Ascending aorta (tissue), 2 donors: ENCODE measurements around the gene GLIPR1L2. TPM values are rescaled to one million over a fixed set of nuclear protein-coding genes. Genes with fewer than 3 reads are reported as not detected.
"Not testable (repeated sequence)": the region's sequence is repeated elsewhere in the genome, so short reads cannot be mapped to it uniquely, and the experiment has no call there.

Experiments
- DNase-seq, 2 donors: peaks; one replicate each; pipeline ENCODE4 v3.0.0-alpha.2; 2019; ENCODE audit warnings: low spot score in 2 of 2
- H3K27ac ChIP-seq, 2 donors: fragments of 200-600 bp; sonication (generic); one replicate each; pipeline ENCODE4 v1.5.1; 2016 to 2017; ENCODE audit warnings: mild to moderate bottlenecking in 1 of 2
- H3K27me3 ChIP-seq: fragments of 200-600 bp; sonication (generic); one replicate; pipeline ENCODE4 v1.5.1; 2017
- H3K36me3 ChIP-seq, 2 donors: fragments of 200-600 bp; sonication (generic); one replicate each; pipeline ENCODE4 v1.5.1; 2016
- H3K4me1 ChIP-seq, 2 donors: fragments of 200-600 bp; sonication (generic); one replicate each; pipeline ENCODE4 v1.5.1; 2016 to 2017; ENCODE audit warnings: mild to moderate bottlenecking in 1 of 2
- H3K4me3 ChIP-seq, 2 donors: fragments of 200-600 bp; sonication (generic); one replicate each; pipeline ENCODE4 v1.5.1; 2016 to 2017; ENCODE audit warnings: mild to moderate bottlenecking in 1 of 2
- H3K9me3 ChIP-seq, 2 donors: fragments of 200-600 bp; sonication (generic); one replicate each; pipeline ENCODE4 v1.5.1; 2016
- intact Hi-C: fragments of 100-400 bp; cut with DNase I; formaldehyde crosslinking; loops from one replicate; pipeline ENCODE4 v1.15.1; 2023
- total RNA-seq: library from RNA; depleted of rRNA; stranded (reverse); fragments of >200 nt; gene quantifications from one replicate; pipeline ENCODE4 v1.1.0, GENCODE V29; 2016
- TF ChIP-seq, protein P1 (sequence below), 3 experiments: fragments of 200-600 bp in 2 of 3; fragments of 450-650 bp in 1 of 3; sonication (generic) in 2 of 3; IDR thresholded peaks; one replicate each; pipeline ENCODE4 v1.5.1; 2016 to 2019; ENCODE audit warnings: antibody characterized with exemption in 3 of 3, mild to moderate bottlenecking in 1 of 3, moderate library complexity in 1 of 3

The GLIPR1L2 gene
- total RNA-seq, 1 donor from 2014 or later, result not detected

DNA sequence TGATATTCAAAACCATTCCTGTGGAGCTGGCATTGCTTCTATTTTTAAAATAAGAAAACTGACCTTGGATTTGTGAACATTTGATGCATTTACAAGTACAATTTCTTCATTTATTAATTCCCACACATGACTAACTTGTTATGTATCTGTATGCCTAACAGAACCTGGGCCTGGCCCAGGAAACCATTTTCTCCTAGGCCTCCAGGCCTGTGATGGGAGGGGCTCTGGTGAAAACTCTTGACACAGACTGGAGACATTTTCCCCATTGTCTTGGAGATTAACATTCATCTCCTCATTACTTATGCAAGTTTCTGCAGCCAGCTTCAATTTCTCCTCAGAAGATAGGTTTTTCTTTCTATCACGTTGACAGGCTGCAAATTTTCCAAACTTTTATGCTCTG, 42.0 kb downstream of the GLIPR1L2 start:
- Histone ChIP-seq H3K36me3 (no peaks in the 10 kb centered on the region), H3K4me1 (peaks cover 0 to 9% of the 10 kb centered on the region in 2 donors), H3K4me3 (no peak overlapping the region), H3K27ac (peak overlapping the region; percentile 28 to 55), H3K27me3 (no peaks in the 10 kb centered on the region), H3K9me3 (peaks cover 4 to 27% of the 10 kb centered on the region in 2 donors)
- TF ChIP-seq, protein P1, sequence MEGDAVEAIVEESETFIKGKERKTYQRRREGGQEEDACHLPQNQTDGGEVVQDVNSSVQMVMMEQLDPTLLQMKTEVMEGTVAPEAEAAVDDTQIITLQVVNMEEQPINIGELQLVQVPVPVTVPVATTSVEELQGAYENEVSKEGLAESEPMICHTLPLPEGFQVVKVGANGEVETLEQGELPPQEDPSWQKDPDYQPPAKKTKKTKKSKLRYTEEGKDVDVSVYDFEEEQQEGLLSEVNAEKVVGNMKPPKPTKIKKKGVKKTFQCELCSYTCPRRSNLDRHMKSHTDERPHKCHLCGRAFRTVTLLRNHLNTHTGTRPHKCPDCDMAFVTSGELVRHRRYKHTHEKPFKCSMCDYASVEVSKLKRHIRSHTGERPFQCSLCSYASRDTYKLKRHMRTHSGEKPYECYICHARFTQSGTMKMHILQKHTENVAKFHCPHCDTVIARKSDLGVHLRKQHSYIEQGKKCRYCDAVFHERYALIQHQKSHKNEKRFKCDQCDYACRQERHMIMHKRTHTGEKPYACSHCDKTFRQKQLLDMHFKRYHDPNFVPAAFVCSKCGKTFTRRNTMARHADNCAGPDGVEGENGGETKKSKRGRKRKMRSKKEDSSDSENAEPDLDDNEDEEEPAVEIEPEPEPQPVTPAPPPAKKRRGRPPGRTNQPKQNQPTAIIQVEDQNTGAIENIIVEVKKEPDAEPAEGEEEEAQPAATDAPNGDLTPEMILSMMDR (IDR thresholded peaks at IDR 0.05), result no peak
- no peak for DNase-seq
- intact Hi-C loops, result no loop called here

DNA sequence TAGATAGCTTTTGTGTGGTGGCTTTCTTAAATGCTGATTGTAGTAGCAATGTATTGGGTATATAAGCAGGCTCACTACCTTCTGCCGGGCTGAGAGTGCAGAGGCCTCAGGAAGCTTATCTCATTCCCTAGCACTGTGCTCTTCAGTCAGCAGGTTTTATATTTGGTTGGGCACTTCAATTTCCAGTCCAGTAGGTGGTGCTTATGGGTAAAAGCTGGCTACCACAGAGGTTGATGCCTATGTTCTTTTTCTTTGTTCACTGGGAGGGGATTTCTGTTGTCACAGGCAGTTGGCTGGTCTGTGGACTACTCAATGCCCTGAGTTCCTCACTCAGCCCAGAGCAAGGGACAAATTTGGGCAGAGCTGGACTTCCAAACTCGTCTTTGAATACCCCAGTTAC, 46.7 kb downstream of the GLIPR1L2 start:
- Histone ChIP-seq H3K36me3 (no peaks in the 10 kb centered on the region), H3K4me3 (no peak overlapping the region), H3K9me3 (peaks cover 4 to 27% of the 10 kb centered on the region in 2 donors), H3K27me3 (no peaks in the 10 kb centered on the region), H3K4me1 (peaks cover 0 to 2% of the 10 kb centered on the region in 2 donors), H3K27ac (no peak overlapping the region)
- DNase-seq, result no peak
- intact Hi-C loops, result no loop called here
- TF ChIP-seq, protein P1 (IDR thresholded peaks at IDR 0.05), result no peak

DNA sequence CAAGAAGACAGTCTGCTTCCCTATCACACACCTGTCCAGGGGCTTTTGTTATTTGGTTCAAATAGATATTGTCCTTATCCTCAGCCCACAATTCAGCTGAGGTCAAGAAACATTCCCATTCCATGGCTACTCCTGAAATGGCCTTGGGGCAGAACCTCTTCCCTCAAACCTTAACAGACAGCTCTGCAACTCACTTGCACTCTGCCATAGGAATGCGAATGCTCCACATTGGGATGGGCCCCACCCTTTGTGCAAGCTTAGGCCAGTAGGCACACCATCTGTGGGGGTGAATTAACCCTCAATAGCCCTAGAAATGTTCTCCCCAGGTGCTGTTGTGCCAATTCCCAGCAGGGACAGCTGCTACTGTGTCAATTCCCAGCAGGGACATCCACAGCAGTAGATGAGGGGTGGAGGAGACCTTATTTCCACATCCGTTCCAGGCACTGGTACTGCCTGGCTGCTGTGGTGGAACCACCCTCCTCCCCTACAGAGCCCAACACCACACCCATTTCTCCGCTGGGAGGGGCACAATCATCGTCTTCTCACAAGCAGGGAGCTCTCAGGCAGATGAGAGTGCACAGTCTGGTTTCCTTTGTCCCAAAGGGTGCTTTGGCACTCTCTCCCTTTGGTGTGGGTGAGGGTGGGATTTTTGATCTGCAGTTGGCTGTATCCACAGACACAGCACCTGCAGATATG, 47.3 kb downstream of the GLIPR1L2 start:
- Histone ChIP-seq H3K36me3 (no peaks in the 10 kb centered on the region), H3K4me1 (no peaks in the 10 kb centered on the region), H3K27me3 (no peaks in the 10 kb centered on the region), H3K4me3 (no peak overlapping the region), H3K9me3 (peaks cover 4 to 27% of the 10 kb centered on the region in 2 donors), H3K27ac (no peak overlapping the region)
- intact Hi-C loops, result no loop called here
- no peak for DNase-seq
- TF ChIP-seq, protein P1 (IDR thresholded peaks at IDR 0.05), result no peak

- no peak for DNase-seq
- Histone ChIP-seq H3K9me3 (peaks cover 4 to 27% of the 10 kb centered on the region in 2 donors), H3K27ac (no peak overlapping the region), H3K4me3 (no peak overlapping the region), H3K4me1 (no peaks in the 10 kb centered on the region), H3K27me3 (no peaks in the 10 kb centered on the region), H3K36me3 (no peaks in the 10 kb centered on the region)
- TF ChIP-seq, protein P1 (IDR thresholded peaks at IDR 0.05), result no peak
- intact Hi-C loops, result no loop called here
These were observed 48.2 kb downstream of the GLIPR1L2 start for GRCh38 chr12:75439048-75439447.

- no peak overlapping the region for H3K27ac ChIP-seq
- no peak for DNase-seq
- no peaks in the 10 kb centered on the region for H3K27me3 ChIP-seq
- intact Hi-C loops, result no loop called here
- no peak overlapping the region for H3K4me3 ChIP-seq
- TF ChIP-seq, protein P1 (IDR thresholded peaks at IDR 0.05), result no peak
- no peaks in the 10 kb centered on the region for H3K4me1 ChIP-seq
- H3K9me3 ChIP-seq, result peaks cover 4 to 22% of the 10 kb centered on the region in 2 donors
- no peaks in the 10 kb centered on the region for H3K36me3 ChIP-seq
These were observed 49.0 kb downstream of the GLIPR1L2 start for GRCh38 chr12:75439930-75440329.

- H3K36me3 ChIP-seq, DNase-seq, intact Hi-C loops, H3K4me1 ChIP-seq, H3K9me3 ChIP-seq, H3K27me3 ChIP-seq, H3K4me3 ChIP-seq, H3K27ac ChIP-seq: not testable (repeated sequence)
These were observed 51.0 kb downstream of the GLIPR1L2 start for GRCh38 chr12:75441687-75442449.

GRCh38 chr12:75442454-75442853, 51.6 kb downstream of the GLIPR1L2 start:
- H3K36me3 ChIP-seq, DNase-seq, H3K27me3 ChIP-seq, H3K4me1 ChIP-seq, H3K27ac ChIP-seq, H3K4me3 ChIP-seq, H3K9me3 ChIP-seq, intact Hi-C loops: not testable (repeated sequence)
